Effector memory CD8-positive, alpha-beta T cell (primary cell): ENCODE data around the gene GATA5.
"Not testable (repeated sequence)": the region's sequence is repeated elsewhere in the genome, so short reads cannot be mapped to it uniquely, and the experiment has no call there.

Experiments
- ATAC-seq: fragments of 150-1000 bp; cut with Tn5 transposase; replicated peaks from 2 replicates; pipeline ENCODE4 v1.10.0; 2021; ENCODE audit warnings: mild to moderate bottlenecking, moderate library complexity
- DNase-seq, 3 experiments: peaks; one replicate each; pipeline ENCODE4 v3.0.0; 2021
- H3K27ac Mint-ChIP-seq, 2 donors: one replicate each; pipeline ENCODE4 v1.8.0; 2022; ENCODE audit warnings: mild to moderate bottlenecking in 2 of 2, mixed read lengths in 2 of 2, moderate library complexity in 2 of 2
- H3K27me3 Mint-ChIP-seq, 2 donors: one replicate each; pipeline ENCODE4 v1.8.0; 2022; ENCODE audit warnings: mixed read lengths in 2 of 2
- H3K36me3 Mint-ChIP-seq: one replicate; pipeline ENCODE4 v1.8.0; 2022; ENCODE audit warnings: mild to moderate bottlenecking, moderate library complexity, mixed read lengths; ENCODE audit not compliant: insufficient read depth
- H3K4me1 Mint-ChIP-seq, 2 donors: one replicate each; pipeline ENCODE4 v1.8.0; 2022; ENCODE audit warnings: low read depth in 2 of 2, mixed read lengths in 2 of 2
- H3K4me3 Mint-ChIP-seq, 2 donors: one replicate each; pipeline ENCODE4 v1.8.0; 2022; ENCODE audit warnings: mild to moderate bottlenecking in 2 of 2, mixed read lengths in 2 of 2, moderate library complexity in 2 of 2
- H3K9me3 Mint-ChIP-seq, 2 donors: one replicate each; pipeline ENCODE4 v1.8.0; 2022; ENCODE audit warnings: mixed read lengths in 2 of 2

Gene GATA5

GRCh38 chr20:62500237-62500864 lies 24.6 kb upstream of the GATA5 start:
- ATAC-seq (peak; percentile 60), DNase-seq (peak; percentile 74 to 79 (median 76))
- no peak overlapping the region for H3K4me3 Mint-ChIP-seq
- peaks cover 6 to 8% of the 10 kb centered on the region in 2 donors for H3K4me1 Mint-ChIP-seq
- H3K27me3 Mint-ChIP-seq: peaks cover 0 to 8% of the 10 kb centered on the region in 2 donors
- peaks cover 0 to 2% of the 10 kb centered on the region in 2 donors for H3K9me3 Mint-ChIP-seq
- H3K36me3 Mint-ChIP-seq: no peaks in the 10 kb centered on the region
- peak overlapping the region; percentile 2 to 6 for H3K27ac Mint-ChIP-seq

- H3K27ac Mint-ChIP-seq: peak overlapping the region in 1 of 2 donors; percentile 2
- peaks cover 6 to 8% of the 10 kb centered on the region in 2 donors for H3K4me1 Mint-ChIP-seq
- peaks cover 0 to 8% of the 10 kb centered on the region in 2 donors for H3K27me3 Mint-ChIP-seq
- no peaks in the 10 kb centered on the region for H3K36me3 Mint-ChIP-seq
- DNase-seq (no peak), ATAC-seq (no peak)
- no peak overlapping the region for H3K4me3 Mint-ChIP-seq
- H3K9me3 Mint-ChIP-seq: peaks cover 0 to 2% of the 10 kb centered on the region in 2 donors
Measured at GRCh38 chr20:62499758-62500236, 24.0 kb upstream of the GATA5 start.

- H3K27ac Mint-ChIP-seq: no peak overlapping the region
- no peak for ATAC-seq
- DNase-seq: no peak
- no peak overlapping the region for H3K4me3 Mint-ChIP-seq
- no peaks in the 10 kb centered on the region for H3K36me3 Mint-ChIP-seq
- peaks cover 0 to 14% of the 10 kb centered on the region in 2 donors for H3K27me3 Mint-ChIP-seq
- peaks cover 6 to 8% of the 10 kb centered on the region in 2 donors for H3K4me1 Mint-ChIP-seq
- H3K9me3 Mint-ChIP-seq: no peaks in the 10 kb centered on the region
Measured at GRCh38 chr20:62498874-62499273, 23.1 kb upstream of the GATA5 start.

GRCh38 chr20:62496568-62497218 lies 20.9 kb upstream of the GATA5 start:
- Mint-ChIP-seq H3K9me3 (no peaks in the 10 kb centered on the region), H3K36me3 (no peaks in the 10 kb centered on the region), H3K27ac (no peak overlapping the region), H3K4me3 (no peak overlapping the region), H3K27me3 (peaks cover 5 to 31% of the 10 kb centered on the region in 2 donors), H3K4me1 (peaks cover 5 to 6% of the 10 kb centered on the region in 2 donors)
- ATAC-seq: no peak
- DNase-seq: no peak

- H3K36me3 Mint-ChIP-seq: no peaks in the 10 kb centered on the region
- peaks cover 7 to 39% of the 10 kb centered on the region in 2 donors for H3K27me3 Mint-ChIP-seq
- H3K27ac Mint-ChIP-seq: no peak overlapping the region
- peaks cover 5 to 6% of the 10 kb centered on the region in 2 donors for H3K4me1 Mint-ChIP-seq
- no peaks in the 10 kb centered on the region for H3K9me3 Mint-ChIP-seq
- ATAC-seq (no peak), DNase-seq (no peak)
- no peak overlapping the region for H3K4me3 Mint-ChIP-seq
Measured at GRCh38 chr20:62495749-62496567, 20.2 kb upstream of the GATA5 start.

- H3K27ac Mint-ChIP-seq: no peak overlapping the region
- no peaks in the 10 kb centered on the region for H3K9me3 Mint-ChIP-seq
- no peaks in the 10 kb centered on the region for H3K36me3 Mint-ChIP-seq
- DNase-seq: no peak
- no peaks in the 10 kb centered on the region for H3K4me1 Mint-ChIP-seq
- H3K27me3 Mint-ChIP-seq: peaks cover 10 to 46% of the 10 kb centered on the region in 2 donors
- H3K4me3 Mint-ChIP-seq: no peak overlapping the region
- ATAC-seq: no peak
Measured at GRCh38 chr20:62494980-62495748, 19.4 kb upstream of the GATA5 start.

GRCh38 chr20:62494537-62494936 lies 18.7 kb upstream of the GATA5 start:
- H3K9me3 Mint-ChIP-seq: no peaks in the 10 kb centered on the region
- no peak overlapping the region for H3K27ac Mint-ChIP-seq
- DNase-seq: no peak
- no peaks in the 10 kb centered on the region for H3K4me1 Mint-ChIP-seq
- ATAC-seq: no peak
- H3K4me3 Mint-ChIP-seq: no peak overlapping the region
- H3K27me3 Mint-ChIP-seq: peaks cover 15 to 53% of the 10 kb centered on the region in 2 donors
- H3K36me3 Mint-ChIP-seq: no peaks in the 10 kb centered on the region

- H3K4me3 Mint-ChIP-seq: no peak overlapping the region
Measured at GRCh38 chr20:62493886-62494285, 18.1 kb upstream of the GATA5 start.

GRCh38 chr20:62493253-62493885 lies 17.6 kb upstream of the GATA5 start:
- Mint-ChIP-seq H3K4me3 (no peak overlapping the region), H3K4me1 (no peaks in the 10 kb centered on the region), H3K36me3 (no peaks in the 10 kb centered on the region), H3K9me3 (no peaks in the 10 kb centered on the region), H3K27me3 (peaks cover 24 to 64% of the 10 kb centered on the region in 2 donors), H3K27ac (no peak overlapping the region)
- DNase-seq (no peak), ATAC-seq (no peak)

More at GRCh38 chr20:62493886-62494285, 18.1 kb upstream of the GATA5 start:
- Mint-ChIP-seq H3K9me3 (no peaks in the 10 kb centered on the region), H3K36me3 (no peaks in the 10 kb centered on the region), H3K27ac (no peak overlapping the region), H3K4me1 (no peaks in the 10 kb centered on the region), H3K27me3 (peaks cover 19 to 59% of the 10 kb centered on the region in 2 donors)
- DNase-seq: no peak
- ATAC-seq: no peak

GRCh38 chr20:62492711-62493110 lies 16.9 kb upstream of the GATA5 start:
- Mint-ChIP-seq H3K27me3 (peaks cover 28 to 71% of the 10 kb centered on the region in 2 donors), H3K9me3 (no peaks in the 10 kb centered on the region), H3K36me3 (no peaks in the 10 kb centered on the region), H3K4me1 (no peaks in the 10 kb centered on the region), H3K4me3 (no peak overlapping the region), H3K27ac (no peak overlapping the region)
- ATAC-seq (no peak), DNase-seq (no peak)

GRCh38 chr20:62490783-62491182 lies 15.0 kb upstream of the GATA5 start:
- H3K4me1 Mint-ChIP-seq, ATAC-seq, H3K27ac Mint-ChIP-seq, H3K36me3 Mint-ChIP-seq, H3K9me3 Mint-ChIP-seq, H3K4me3 Mint-ChIP-seq, DNase-seq: not testable (repeated sequence)
- H3K27me3 Mint-ChIP-seq: peaks cover 41 to 82% of the 10 kb centered on the region in 2 donors

- no peaks in the 10 kb centered on the region for H3K36me3 Mint-ChIP-seq
- no peak overlapping the region for H3K4me3 Mint-ChIP-seq
- no peak for DNase-seq
- no peak overlapping the region for H3K27ac Mint-ChIP-seq
- no peaks in the 10 kb centered on the region for H3K4me1 Mint-ChIP-seq
- no peak for ATAC-seq
- no peaks in the 10 kb centered on the region for H3K9me3 Mint-ChIP-seq
- H3K27me3 Mint-ChIP-seq: peaks cover 41 to 91% of the 10 kb centered on the region in 2 donors
Measured at GRCh38 chr20:62489932-62490263, 14.1 kb upstream of the GATA5 start.
